ENCODE data around the gene MYLK4.

DNA sequence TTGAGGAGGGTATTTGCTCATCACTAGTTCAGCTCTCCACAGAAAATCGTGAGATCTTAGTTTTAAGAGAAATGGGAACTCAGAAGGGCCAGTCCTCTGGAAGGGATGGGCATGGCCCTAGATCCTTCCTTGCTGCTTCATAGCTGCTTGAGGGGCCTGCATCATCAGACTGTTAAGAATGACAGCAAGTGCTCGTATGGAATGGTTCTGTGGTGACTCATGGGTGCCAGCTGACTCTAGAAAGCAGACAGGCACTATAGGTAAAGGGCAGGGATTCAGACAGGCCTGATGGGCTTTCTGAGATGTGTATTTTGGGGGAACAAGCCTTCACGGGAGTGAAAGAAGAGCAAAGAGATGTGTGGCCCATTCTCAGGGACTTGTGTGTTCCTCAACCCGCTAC is 90.8 kb downstream of the MYLK4 start:
- TF ChIP-seq POLR2AphosphoS5 (IDR thresholded peaks at IDR 0.05): no peak
- TF ChIP-seq, protein P1, sequence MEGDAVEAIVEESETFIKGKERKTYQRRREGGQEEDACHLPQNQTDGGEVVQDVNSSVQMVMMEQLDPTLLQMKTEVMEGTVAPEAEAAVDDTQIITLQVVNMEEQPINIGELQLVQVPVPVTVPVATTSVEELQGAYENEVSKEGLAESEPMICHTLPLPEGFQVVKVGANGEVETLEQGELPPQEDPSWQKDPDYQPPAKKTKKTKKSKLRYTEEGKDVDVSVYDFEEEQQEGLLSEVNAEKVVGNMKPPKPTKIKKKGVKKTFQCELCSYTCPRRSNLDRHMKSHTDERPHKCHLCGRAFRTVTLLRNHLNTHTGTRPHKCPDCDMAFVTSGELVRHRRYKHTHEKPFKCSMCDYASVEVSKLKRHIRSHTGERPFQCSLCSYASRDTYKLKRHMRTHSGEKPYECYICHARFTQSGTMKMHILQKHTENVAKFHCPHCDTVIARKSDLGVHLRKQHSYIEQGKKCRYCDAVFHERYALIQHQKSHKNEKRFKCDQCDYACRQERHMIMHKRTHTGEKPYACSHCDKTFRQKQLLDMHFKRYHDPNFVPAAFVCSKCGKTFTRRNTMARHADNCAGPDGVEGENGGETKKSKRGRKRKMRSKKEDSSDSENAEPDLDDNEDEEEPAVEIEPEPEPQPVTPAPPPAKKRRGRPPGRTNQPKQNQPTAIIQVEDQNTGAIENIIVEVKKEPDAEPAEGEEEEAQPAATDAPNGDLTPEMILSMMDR (IDR thresholded peaks at IDR 0.05): no peak
- TF ChIP-seq POLR2A (IDR thresholded peaks at IDR 0.05): no peak

Measured in breast epithelium (tissue), 3 donors.